ENCODE measurements around the gene FLVCR2.

DNA sequence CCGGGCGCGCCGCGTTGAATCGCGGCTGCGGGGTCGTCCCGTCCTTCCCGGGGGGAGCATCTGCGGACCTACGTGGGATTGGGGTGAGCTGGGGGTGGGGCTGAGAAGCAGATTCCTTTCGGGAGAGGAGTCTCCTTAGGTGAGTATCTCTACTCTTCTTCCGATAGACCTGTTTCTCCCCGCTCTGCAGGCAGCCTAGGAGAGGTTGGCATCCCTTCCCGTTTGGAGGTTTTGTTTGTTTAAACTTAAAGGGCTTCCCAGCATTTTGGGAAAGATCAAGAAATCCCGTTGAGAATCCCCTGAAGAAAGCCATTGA, 83.0 kb downstream of the FLVCR2 start:
- TF ChIP-seq, protein P1, sequence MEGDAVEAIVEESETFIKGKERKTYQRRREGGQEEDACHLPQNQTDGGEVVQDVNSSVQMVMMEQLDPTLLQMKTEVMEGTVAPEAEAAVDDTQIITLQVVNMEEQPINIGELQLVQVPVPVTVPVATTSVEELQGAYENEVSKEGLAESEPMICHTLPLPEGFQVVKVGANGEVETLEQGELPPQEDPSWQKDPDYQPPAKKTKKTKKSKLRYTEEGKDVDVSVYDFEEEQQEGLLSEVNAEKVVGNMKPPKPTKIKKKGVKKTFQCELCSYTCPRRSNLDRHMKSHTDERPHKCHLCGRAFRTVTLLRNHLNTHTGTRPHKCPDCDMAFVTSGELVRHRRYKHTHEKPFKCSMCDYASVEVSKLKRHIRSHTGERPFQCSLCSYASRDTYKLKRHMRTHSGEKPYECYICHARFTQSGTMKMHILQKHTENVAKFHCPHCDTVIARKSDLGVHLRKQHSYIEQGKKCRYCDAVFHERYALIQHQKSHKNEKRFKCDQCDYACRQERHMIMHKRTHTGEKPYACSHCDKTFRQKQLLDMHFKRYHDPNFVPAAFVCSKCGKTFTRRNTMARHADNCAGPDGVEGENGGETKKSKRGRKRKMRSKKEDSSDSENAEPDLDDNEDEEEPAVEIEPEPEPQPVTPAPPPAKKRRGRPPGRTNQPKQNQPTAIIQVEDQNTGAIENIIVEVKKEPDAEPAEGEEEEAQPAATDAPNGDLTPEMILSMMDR (conservative IDR thresholded peaks at IDR 0.05; ENCODE audit: low read depth in 2 of 2), result no peak
- no peak for TF ChIP-seq POLR2AphosphoS5 (IDR thresholded peaks at IDR 0.05; ENCODE audit: low read depth)
- no peak for TF ChIP-seq JUNB (IDR thresholded peaks at IDR 0.05; ENCODE audit: unreplicated experiment)
- TF ChIP-seq STAT1 (IDR thresholded peaks at IDR 0.05; ENCODE audit: unreplicated experiment), result no peak
- TF ChIP-seq EZH2 (IDR thresholded peaks at IDR 0.05; ENCODE audit: low read depth, unreplicated experiment), result no peak
- TF ChIP-seq, protein P2, sequence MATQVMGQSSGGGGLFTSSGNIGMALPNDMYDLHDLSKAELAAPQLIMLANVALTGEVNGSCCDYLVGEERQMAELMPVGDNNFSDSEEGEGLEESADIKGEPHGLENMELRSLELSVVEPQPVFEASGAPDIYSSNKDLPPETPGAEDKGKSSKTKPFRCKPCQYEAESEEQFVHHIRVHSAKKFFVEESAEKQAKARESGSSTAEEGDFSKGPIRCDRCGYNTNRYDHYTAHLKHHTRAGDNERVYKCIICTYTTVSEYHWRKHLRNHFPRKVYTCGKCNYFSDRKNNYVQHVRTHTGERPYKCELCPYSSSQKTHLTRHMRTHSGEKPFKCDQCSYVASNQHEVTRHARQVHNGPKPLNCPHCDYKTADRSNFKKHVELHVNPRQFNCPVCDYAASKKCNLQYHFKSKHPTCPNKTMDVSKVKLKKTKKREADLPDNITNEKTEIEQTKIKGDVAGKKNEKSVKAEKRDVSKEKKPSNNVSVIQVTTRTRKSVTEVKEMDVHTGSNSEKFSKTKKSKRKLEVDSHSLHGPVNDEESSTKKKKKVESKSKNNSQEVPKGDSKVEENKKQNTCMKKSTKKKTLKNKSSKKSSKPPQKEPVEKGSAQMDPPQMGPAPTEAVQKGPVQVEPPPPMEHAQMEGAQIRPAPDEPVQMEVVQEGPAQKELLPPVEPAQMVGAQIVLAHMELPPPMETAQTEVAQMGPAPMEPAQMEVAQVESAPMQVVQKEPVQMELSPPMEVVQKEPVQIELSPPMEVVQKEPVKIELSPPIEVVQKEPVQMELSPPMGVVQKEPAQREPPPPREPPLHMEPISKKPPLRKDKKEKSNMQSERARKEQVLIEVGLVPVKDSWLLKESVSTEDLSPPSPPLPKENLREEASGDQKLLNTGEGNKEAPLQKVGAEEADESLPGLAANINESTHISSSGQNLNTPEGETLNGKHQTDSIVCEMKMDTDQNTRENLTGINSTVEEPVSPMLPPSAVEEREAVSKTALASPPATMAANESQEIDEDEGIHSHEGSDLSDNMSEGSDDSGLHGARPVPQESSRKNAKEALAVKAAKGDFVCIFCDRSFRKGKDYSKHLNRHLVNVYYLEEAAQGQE (IDR thresholded peaks at IDR 0.05; ENCODE audit: unreplicated experiment), result no peak
- TF ChIP-seq EZH2phosphoT487 (IDR thresholded peaks at IDR 0.05; ENCODE audit: unreplicated experiment), result no peak
- TF ChIP-seq CREB1 (CRISPR knock-in tag; IDR thresholded peaks at IDR 0.05; ENCODE audit: low read depth), result no peak
- TF ChIP-seq, protein P3, sequence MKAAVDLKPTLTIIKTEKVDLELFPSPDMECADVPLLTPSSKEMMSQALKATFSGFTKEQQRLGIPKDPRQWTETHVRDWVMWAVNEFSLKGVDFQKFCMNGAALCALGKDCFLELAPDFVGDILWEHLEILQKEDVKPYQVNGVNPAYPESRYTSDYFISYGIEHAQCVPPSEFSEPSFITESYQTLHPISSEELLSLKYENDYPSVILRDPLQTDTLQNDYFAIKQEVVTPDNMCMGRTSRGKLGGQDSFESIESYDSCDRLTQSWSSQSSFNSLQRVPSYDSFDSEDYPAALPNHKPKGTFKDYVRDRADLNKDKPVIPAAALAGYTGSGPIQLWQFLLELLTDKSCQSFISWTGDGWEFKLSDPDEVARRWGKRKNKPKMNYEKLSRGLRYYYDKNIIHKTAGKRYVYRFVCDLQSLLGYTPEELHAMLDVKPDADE (IDR thresholded peaks at IDR 0.05), result no peak
- TF ChIP-seq, protein P4, sequence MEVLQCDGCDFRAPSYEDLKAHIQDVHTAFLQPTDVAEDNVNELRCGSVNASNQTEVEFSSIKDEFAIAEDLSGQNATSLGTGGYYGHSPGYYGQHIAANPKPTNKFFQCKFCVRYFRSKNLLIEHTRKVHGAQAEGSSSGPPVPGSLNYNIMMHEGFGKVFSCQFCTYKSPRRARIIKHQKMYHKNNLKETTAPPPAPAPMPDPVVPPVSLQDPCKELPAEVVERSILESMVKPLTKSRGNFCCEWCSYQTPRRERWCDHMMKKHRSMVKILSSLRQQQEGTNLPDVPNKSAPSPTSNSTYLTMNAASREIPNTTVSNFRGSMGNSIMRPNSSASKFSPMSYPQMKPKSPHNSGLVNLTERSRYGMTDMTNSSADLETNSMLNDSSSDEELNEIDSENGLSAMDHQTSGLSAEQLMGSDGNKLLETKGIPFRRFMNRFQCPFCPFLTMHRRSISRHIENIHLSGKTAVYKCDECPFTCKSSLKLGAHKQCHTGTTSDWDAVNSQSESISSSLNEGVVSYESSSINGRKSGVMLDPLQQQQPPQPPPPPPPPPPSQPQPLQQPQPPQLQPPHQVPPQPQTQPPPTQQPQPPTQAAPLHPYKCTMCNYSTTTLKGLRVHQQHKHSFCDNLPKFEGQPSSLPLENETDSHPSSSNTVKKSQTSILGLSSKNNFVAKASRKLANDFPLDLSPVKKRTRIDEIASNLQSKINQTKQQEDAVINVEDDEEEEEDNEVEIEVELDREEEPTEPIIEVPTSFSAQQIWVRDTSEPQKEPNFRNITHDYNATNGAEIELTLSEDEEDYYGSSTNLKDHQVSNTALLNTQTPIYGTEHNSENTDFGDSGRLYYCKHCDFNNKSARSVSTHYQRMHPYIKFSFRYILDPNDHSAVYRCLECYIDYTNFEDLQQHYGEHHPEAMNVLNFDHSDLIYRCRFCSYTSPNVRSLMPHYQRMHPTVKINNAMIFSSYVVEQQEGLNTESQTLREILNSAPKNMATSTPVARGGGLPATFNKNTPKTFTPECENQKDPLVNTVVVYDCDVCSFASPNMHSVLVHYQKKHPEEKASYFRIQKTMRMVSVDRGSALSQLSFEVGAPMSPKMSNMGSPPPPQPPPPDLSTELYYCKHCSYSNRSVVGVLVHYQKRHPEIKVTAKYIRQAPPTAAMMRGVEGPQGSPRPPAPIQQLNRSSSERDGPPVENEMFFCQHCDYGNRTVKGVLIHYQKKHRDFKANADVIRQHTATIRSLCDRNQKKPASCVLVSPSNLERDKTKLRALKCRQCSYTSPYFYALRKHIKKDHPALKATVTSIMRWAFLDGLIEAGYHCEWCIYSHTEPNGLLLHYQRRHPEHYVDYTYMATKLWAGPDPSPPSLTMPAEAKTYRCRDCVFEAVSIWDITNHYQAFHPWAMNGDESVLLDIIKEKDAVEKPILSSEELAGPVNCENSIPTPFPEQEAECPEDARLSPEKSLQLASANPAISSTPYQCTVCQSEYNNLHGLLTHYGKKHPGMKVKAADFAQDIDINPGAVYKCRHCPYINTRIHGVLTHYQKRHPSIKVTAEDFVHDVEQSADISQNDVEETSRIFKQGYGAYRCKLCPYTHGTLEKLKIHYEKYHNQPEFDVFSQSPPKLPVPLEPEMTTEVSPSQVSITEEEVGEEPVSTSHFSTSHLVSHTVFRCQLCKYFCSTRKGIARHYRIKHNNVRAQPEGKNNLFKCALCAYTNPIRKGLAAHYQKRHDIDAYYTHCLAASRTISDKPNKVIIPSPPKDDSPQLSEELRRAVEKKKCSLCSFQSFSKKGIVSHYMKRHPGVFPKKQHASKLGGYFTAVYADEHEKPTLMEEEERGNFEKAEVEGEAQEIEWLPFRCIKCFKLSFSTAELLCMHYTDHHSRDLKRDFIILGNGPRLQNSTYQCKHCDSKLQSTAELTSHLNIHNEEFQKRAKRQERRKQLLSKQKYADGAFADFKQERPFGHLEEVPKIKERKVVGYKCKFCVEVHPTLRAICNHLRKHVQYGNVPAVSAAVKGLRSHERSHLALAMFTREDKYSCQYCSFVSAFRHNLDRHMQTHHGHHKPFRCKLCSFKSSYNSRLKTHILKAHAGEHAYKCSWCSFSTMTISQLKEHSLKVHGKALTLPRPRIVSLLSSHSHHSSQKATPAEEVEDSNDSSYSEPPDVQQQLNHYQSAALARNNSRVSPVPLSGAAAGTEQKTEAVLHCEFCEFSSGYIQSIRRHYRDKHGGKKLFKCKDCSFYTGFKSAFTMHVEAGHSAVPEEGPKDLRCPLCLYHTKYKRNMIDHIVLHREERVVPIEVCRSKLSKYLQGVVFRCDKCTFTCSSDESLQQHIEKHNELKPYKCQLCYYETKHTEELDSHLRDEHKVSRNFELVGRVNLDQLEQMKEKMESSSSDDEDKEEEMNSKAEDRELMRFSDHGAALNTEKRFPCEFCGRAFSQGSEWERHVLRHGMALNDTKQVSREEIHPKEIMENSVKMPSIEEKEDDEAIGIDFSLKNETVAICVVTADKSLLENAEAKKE (CRISPR knock-in tag; IDR thresholded peaks at IDR 0.05), result no peak
- TF ChIP-seq NANOG (IDR thresholded peaks at IDR 0.05; ENCODE audit: borderline replicate concordance), result no peak
- no peak for TF ChIP-seq ZNF114 (CRISPR knock-in tag; IDR thresholded peaks at IDR 0.05)
- no peak for TF ChIP-seq ZNF331 (CRISPR knock-in tag; IDR thresholded peaks at IDR 0.05; ENCODE audit: low read depth)
